ENCODE measurements around the gene PALLD.

The PALLD gene

GRCh38 chr4:168621806-168622589, 125.1 kb downstream of the PALLD start:
- Histone ChIP-seq H3K4me2 (ENCODE audit: low read length) (no peak overlapping the region), H3F3A (ENCODE audit: insufficient read depth, low read length) (no peaks in the 10 kb centered on the region), H3K4me3 (ENCODE audit: low read depth, low read length, poor library complexity, severe bottlenecking) (no peak overlapping the region), H2AFZ (ENCODE audit: low read length) (no peak overlapping the region), H3K4me1 (ENCODE audit: insufficient read depth, low read length, severe bottlenecking) (no peaks in the 10 kb centered on the region), H3K9me2 (ENCODE audit: low read depth, low read length) (no peaks in the 10 kb centered on the region), H3K79me2 (ENCODE audit: insufficient read depth, low read length) (no peaks in the 10 kb centered on the region), H3K9me3 (ENCODE audit: low read length) (no peaks in the 10 kb centered on the region), H3K27ac (ENCODE audit: low read depth, low read length, poor library complexity, severe bottlenecking) (no peak overlapping the region), H3K27me3 (ENCODE audit: insufficient read depth, low read length) (no peaks in the 10 kb centered on the region), H3K36me3 (ENCODE audit: insufficient read depth, low read length) (no peaks in the 10 kb centered on the region), H3K9ac (ENCODE audit: low read length) (no peak overlapping the region), H4K20me1 (ENCODE audit: insufficient read depth, low read length) (no peaks in the 10 kb centered on the region)
- no peak for TF ChIP-seq EZH2 (IDR thresholded peaks at IDR 0.05; ENCODE audit: borderline replicate concordance, low read length)
- TF ChIP-seq CTCF (IDR thresholded peaks at IDR 0.05; ENCODE audit: low read length) = no peak

GRCh38 chr4:168622600-168622999, 125.7 kb downstream of the PALLD start:
- Histone ChIP-seq H2AFZ (ENCODE audit: low read length) (no peak overlapping the region), H3K36me3 (ENCODE audit: insufficient read depth, low read length) (no peaks in the 10 kb centered on the region), H3K4me1 (ENCODE audit: insufficient read depth, low read length, severe bottlenecking) (no peaks in the 10 kb centered on the region), H3K4me2 (ENCODE audit: low read length) (no peak overlapping the region), H3K9me2 (ENCODE audit: low read depth, low read length) (no peaks in the 10 kb centered on the region), H3K4me3 (ENCODE audit: low read depth, low read length, poor library complexity, severe bottlenecking) (no peak overlapping the region), H3K9ac (ENCODE audit: low read length) (no peak overlapping the region), H3K79me2 (ENCODE audit: insufficient read depth, low read length) (no peaks in the 10 kb centered on the region), H3K27me3 (ENCODE audit: insufficient read depth, low read length) (no peaks in the 10 kb centered on the region), H3K9me3 (ENCODE audit: low read length) (no peaks in the 10 kb centered on the region), H4K20me1 (ENCODE audit: insufficient read depth, low read length) (no peaks in the 10 kb centered on the region), H3K27ac (ENCODE audit: low read depth, low read length, poor library complexity, severe bottlenecking) (no peak overlapping the region), H3F3A (ENCODE audit: insufficient read depth, low read length) (no peaks in the 10 kb centered on the region)
- no peak for TF ChIP-seq EZH2 (IDR thresholded peaks at IDR 0.05; ENCODE audit: borderline replicate concordance, low read length)
- TF ChIP-seq CTCF (IDR thresholded peaks at IDR 0.05; ENCODE audit: low read length) = no peak

GRCh38 chr4:168623011-168623410, 126.2 kb downstream of the PALLD start:
- H3K9me2 ChIP-seq (ENCODE audit: low read depth, low read length) = no peaks in the 10 kb centered on the region
- no peaks in the 10 kb centered on the region for H3K27me3 ChIP-seq (ENCODE audit: insufficient read depth, low read length)
- TF ChIP-seq CTCF (IDR thresholded peaks at IDR 0.05; ENCODE audit: low read length) = no peak
- no peaks in the 10 kb centered on the region for H3F3A ChIP-seq (ENCODE audit: insufficient read depth, low read length)
- no peak overlapping the region for H3K9ac ChIP-seq (ENCODE audit: low read length)
- no peak overlapping the region for H3K27ac ChIP-seq (ENCODE audit: low read depth, low read length, poor library complexity, severe bottlenecking)
- H3K4me2 ChIP-seq (ENCODE audit: low read length) = no peak overlapping the region
- no peak overlapping the region for H3K4me3 ChIP-seq (ENCODE audit: low read depth, low read length, poor library complexity, severe bottlenecking)
- no peaks in the 10 kb centered on the region for H3K79me2 ChIP-seq (ENCODE audit: insufficient read depth, low read length)
- H2AFZ ChIP-seq (ENCODE audit: low read length) = no peak overlapping the region
- no peaks in the 10 kb centered on the region for H3K36me3 ChIP-seq (ENCODE audit: insufficient read depth, low read length)
- no peaks in the 10 kb centered on the region for H4K20me1 ChIP-seq (ENCODE audit: insufficient read depth, low read length)
- no peaks in the 10 kb centered on the region for H3K4me1 ChIP-seq (ENCODE audit: insufficient read depth, low read length, severe bottlenecking)
- no peaks in the 10 kb centered on the region for H3K9me3 ChIP-seq (ENCODE audit: low read length)
